Lower lobe of right lung (tissue), 2 donors: Measurements from ENCODE around the gene DPRX. TPM values are rescaled to one million over a fixed set of nuclear protein-coding genes. Genes with fewer than 3 reads are reported as not detected.
A peak's percentile ranks its signal among the peaks of the same experiment; 100 is the strongest.

Experiments used
- ATAC-seq, 2 donors: fragments of 200-7000 bp; cut with Tn5 transposase; one replicate each; pipeline ENCODE4 v1.9.1; 2020 to 2022; ENCODE audit warnings: mild to moderate bottlenecking in 2 of 2, moderate library complexity in 2 of 2
- DNase-seq: peaks from one replicate; pipeline ENCODE4 v3.0.0-alpha.2; 2020
- H3K27ac ChIP-seq: fragments of 200-600 bp; one replicate; pipeline ENCODE4 v1.8.0; 2022
- H3K27me3 ChIP-seq: fragments of 200-600 bp; one replicate; pipeline ENCODE4 v1.8.0; 2022; ENCODE audit warnings: low read depth
- H3K36me3 ChIP-seq: fragments of 200-600 bp; one replicate; pipeline ENCODE4 v1.8.0; 2022; ENCODE audit warnings: mild to moderate bottlenecking
- H3K4me1 ChIP-seq: fragments of 200-600 bp; one replicate; pipeline ENCODE4 v1.8.0; 2022
- H3K4me3 ChIP-seq: fragments of 200-600 bp; one replicate; pipeline ENCODE4 v1.8.0; 2022; ENCODE audit warnings: mild to moderate bottlenecking
- H3K9me3 ChIP-seq: fragments of 200-600 bp; one replicate; pipeline ENCODE4 v1.8.0; 2022
- intact Hi-C: fragments of 100-400 bp; cut with DNase I; formaldehyde crosslinking; loops from one replicate; pipeline ENCODE4 v1.11.0; 2022
- total RNA-seq: library from RNA; stranded (reverse); fragmentation: NEBNext Ultra II Directional; extraction: Animal tissue kit (Norgen Biotek cat#: 25700); gene quantifications from one replicate; pipeline ENCODE4 v1.2.1, GENCODE V29; 2021
- TF ChIP-seq, protein P1 (sequence below): fragments of 200-600 bp; IDR thresholded peaks from one replicate; pipeline ENCODE4 v1.8.0; 2022; ENCODE audit warnings: antibody characterized with exemption, mild to moderate bottlenecking
- donor health status: DM: no; HTN: yes; CAD: no; lungs with severe emphysema.

DPRX gene
- total RNA-seq, 1 donor from 2014 or later = not detected

DNA sequence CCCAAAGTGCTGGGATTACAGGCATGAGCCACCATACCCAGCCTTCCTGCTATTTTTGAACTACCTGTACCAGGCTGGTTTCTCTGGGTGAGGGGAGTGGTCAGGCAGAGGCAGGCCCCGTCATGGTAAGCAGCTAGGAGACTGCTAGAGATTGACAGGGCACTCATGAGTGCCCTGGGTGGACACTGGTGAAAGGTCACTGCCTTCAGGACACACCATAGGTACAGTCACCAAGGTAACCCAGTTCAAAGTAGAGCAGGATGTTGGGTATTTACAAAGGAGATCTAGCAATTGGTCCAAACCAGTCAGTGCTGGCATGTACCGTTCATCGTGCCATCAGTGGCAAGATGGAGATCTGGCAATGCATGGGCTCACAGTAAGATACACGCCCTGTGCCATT, 25.5 kb downstream of the DPRX start:
- TF ChIP-seq, protein P1, sequence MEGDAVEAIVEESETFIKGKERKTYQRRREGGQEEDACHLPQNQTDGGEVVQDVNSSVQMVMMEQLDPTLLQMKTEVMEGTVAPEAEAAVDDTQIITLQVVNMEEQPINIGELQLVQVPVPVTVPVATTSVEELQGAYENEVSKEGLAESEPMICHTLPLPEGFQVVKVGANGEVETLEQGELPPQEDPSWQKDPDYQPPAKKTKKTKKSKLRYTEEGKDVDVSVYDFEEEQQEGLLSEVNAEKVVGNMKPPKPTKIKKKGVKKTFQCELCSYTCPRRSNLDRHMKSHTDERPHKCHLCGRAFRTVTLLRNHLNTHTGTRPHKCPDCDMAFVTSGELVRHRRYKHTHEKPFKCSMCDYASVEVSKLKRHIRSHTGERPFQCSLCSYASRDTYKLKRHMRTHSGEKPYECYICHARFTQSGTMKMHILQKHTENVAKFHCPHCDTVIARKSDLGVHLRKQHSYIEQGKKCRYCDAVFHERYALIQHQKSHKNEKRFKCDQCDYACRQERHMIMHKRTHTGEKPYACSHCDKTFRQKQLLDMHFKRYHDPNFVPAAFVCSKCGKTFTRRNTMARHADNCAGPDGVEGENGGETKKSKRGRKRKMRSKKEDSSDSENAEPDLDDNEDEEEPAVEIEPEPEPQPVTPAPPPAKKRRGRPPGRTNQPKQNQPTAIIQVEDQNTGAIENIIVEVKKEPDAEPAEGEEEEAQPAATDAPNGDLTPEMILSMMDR = no peak
- no peak for DNase-seq
- Histone ChIP-seq H3K36me3 (no peaks in the 10 kb centered on the region), H3K27ac (no peak overlapping the region), H3K4me3 (no peak overlapping the region), H3K27me3 (no peaks in the 10 kb centered on the region), H3K4me1 (no peaks in the 10 kb centered on the region), H3K9me3 (no peaks in the 10 kb centered on the region)
- intact Hi-C loops = no loop called here
- ATAC-seq = no peak

- ATAC-seq (no peak), DNase-seq (no peak)
- TF ChIP-seq, protein P1 = no peak
- no peaks in the 10 kb centered on the region for H3K36me3 ChIP-seq
- H3K4me1 ChIP-seq = no peaks in the 10 kb centered on the region
- no peaks in the 10 kb centered on the region for H3K9me3 ChIP-seq
- H3K27ac ChIP-seq = no peak overlapping the region
- H3K27me3 ChIP-seq = no peaks in the 10 kb centered on the region
- intact Hi-C loops = no loop called here
- no peak overlapping the region for H3K4me3 ChIP-seq
Observed at GRCh38 chr19:53657778-53658177, 26.0 kb downstream of the DPRX start.

DNA sequence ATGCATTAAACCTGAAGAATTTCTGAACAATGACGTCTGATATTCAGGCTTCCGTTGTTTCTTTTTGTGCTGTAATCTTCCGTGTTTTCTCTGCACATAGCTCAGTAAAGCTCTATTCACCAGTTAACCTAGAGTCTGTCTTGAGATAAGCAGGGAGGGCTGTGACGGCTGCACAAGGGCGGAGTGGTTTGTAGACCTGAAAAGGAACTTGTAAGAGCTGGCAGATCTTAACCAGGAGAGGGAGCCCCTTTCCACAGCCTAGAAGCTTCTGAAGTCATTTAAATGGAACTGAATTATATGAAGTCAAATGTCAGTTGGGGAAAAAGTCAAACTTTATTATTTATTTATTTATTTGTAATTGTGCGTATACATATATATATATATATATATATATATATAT, 27.5 kb downstream of the DPRX start:
- no peak for DNase-seq
- H3K4me1 ChIP-seq = no peaks in the 10 kb centered on the region
- intact Hi-C loops = no loop called here
- H3K9me3 ChIP-seq = no peaks in the 10 kb centered on the region
- H3K27me3 ChIP-seq = no peaks in the 10 kb centered on the region
- TF ChIP-seq, protein P1 = peak; percentile 45
- H3K36me3 ChIP-seq = no peaks in the 10 kb centered on the region
- ATAC-seq = peak in 1 of 2 donors; percentile 47
- no peak overlapping the region for H3K4me3 ChIP-seq
- no peak overlapping the region for H3K27ac ChIP-seq

DNA sequence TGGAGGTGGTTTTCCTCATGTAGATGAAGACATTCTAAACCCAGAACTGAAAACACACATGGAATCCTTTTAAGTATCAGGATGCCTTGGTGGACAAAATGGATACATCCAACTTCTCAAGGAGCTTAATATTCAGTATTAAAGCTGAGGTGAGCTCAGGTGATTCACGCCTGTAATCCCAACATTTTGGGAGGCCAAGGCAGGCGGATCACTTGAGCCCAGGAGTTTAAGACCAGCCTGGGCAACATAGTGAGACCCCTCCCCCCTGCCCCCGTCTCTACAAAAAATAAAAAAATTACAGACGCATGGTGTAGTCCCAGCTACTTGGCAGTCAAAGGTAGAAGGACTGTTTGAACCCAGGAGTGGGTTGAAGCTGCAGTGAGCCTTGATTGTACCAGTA, 28.8 kb downstream of the DPRX start:
- Histone ChIP-seq H3K36me3 (no peaks in the 10 kb centered on the region), H3K4me3 (no peak overlapping the region), H3K4me1 (no peaks in the 10 kb centered on the region), H3K9me3 (no peaks in the 10 kb centered on the region), H3K27me3 (no peaks in the 10 kb centered on the region), H3K27ac (no peak overlapping the region)
- ATAC-seq = no peak
- DNase-seq = no peak
- intact Hi-C loops = no loop called here
- TF ChIP-seq, protein P1 = no peak

- Histone ChIP-seq H3K27ac (no peak overlapping the region), H3K36me3 (no peaks in the 10 kb centered on the region), H3K4me1 (no peaks in the 10 kb centered on the region), H3K27me3 (no peaks in the 10 kb centered on the region), H3K4me3 (no peak overlapping the region), H3K9me3 (no peaks in the 10 kb centered on the region)
- no peak for DNase-seq
- intact Hi-C loops = no loop called here
- TF ChIP-seq, protein P1 = no peak
- ATAC-seq = no peak
Observed at GRCh38 chr19:53662209-53662608, 30.4 kb downstream of the DPRX start.

- H3K4me1 ChIP-seq = no peaks in the 10 kb centered on the region
- DNase-seq (no peak), ATAC-seq (no peak)
- no peak overlapping the region for H3K4me3 ChIP-seq
- TF ChIP-seq, protein P1 = no peak
- intact Hi-C loops = no loop called here
- H3K27ac ChIP-seq = no peak overlapping the region
- no peaks in the 10 kb centered on the region for H3K27me3 ChIP-seq
- no peaks in the 10 kb centered on the region for H3K36me3 ChIP-seq
- no peaks in the 10 kb centered on the region for H3K9me3 ChIP-seq
Observed at GRCh38 chr19:53664152-53664551, 32.4 kb downstream of the DPRX start.
